ENCODE results near the gene TRPM4. TPM values are rescaled to one million over a fixed set of nuclear protein-coding genes. Genes with fewer than 3 reads are reported as not detected.
"Not testable (repeated sequence)": the region's sequence is repeated elsewhere in the genome, so short reads cannot be mapped to it uniquely, and the experiment has no call there.

Gene TRPM4
- total RNA-seq, 2 donors from 2014 or later, result 15.8 to 28.0 TPM

- intact Hi-C loops (cut with DNase I), result no loop called here
- no peaks in the 10 kb centered on the region for H3K9me3 ChIP-seq
- TF ChIP-seq CTCF (IDR thresholded peaks at IDR 0.05) (no peak), POLR2A (IDR thresholded peaks at IDR 0.05) (no peak)
- ATAC-seq (no peak), DNase-seq (no peak)
- H3K27me3 ChIP-seq, result no peaks in the 10 kb centered on the region
- H3K27ac ChIP-seq, result no peak overlapping the region
- no peak overlapping the region for H3K4me3 ChIP-seq
- no peaks in the 10 kb centered on the region for H3K4me1 ChIP-seq
- peaks cover 0 to 2% of the 10 kb centered on the region in 2 donors for H3K36me3 ChIP-seq (replicated peaks in 1 of 2; ENCODE audit: insufficient read depth in 1 of 2, low read depth in 2 of 2)
- 96 to 97% methylated on average over 2 of the region's 2 CpGs for WGBS, 2 donors
These were observed 15.6 kb downstream of the TRPM4 start for GRCh38 chr19:49173198-49173597.

- no peak for TF ChIP-seq CTCF (IDR thresholded peaks at IDR 0.05)
- TF ChIP-seq POLR2A (IDR thresholded peaks at IDR 0.05), result no peak
- Histone ChIP-seq H3K4me3 (no peak overlapping the region), H3K27ac (no peak overlapping the region), H3K27me3 (no peaks in the 10 kb centered on the region), H3K36me3 (replicated peaks in 1 of 2; ENCODE audit: insufficient read depth in 1 of 2, low read depth in 2 of 2) (no peaks in the 10 kb centered on the region), H3K4me1 (no peaks in the 10 kb centered on the region), H3K9me3 (no peaks in the 10 kb centered on the region)
- intact Hi-C loops (cut with DNase I), result no loop called here
- WGBS, 2 donors, result 78 to 80% methylated on average over 4 of the region's 4 CpGs
- ATAC-seq, result no peak
- DNase-seq, result no peak
These were observed 23.1 kb downstream of the TRPM4 start for GRCh38 chr19:49180659-49181058.

- H3K4me3 ChIP-seq; H3K27ac ChIP-seq; intact Hi-C loops (cut with DNase I); H3K9me3 ChIP-seq; ATAC-seq; H3K27me3 ChIP-seq; DNase-seq; H3K4me1 ChIP-seq; H3K36me3 ChIP-seq (replicated peaks in 1 of 2; ENCODE audit: insufficient read depth in 1 of 2, low read depth in 2 of 2): not testable (repeated sequence)
- WGBS, 2 donors, result 81 to 88% methylated on average over 18 to 20 of the region's 20 CpGs
These were observed 24.6 kb downstream of the TRPM4 start for GRCh38 chr19:49182010-49182847.

- TF ChIP-seq CTCF (IDR thresholded peaks at IDR 0.05) (no peak), POLR2A (IDR thresholded peaks at IDR 0.05) (no peak)
- intact Hi-C loops (cut with DNase I), result no loop called here
- no peaks in the 10 kb centered on the region for H3K9me3 ChIP-seq
- ATAC-seq (no peak), DNase-seq (no peak)
- no peak overlapping the region for H3K4me3 ChIP-seq
- H3K27ac ChIP-seq, result no peak overlapping the region
- H3K4me1 ChIP-seq, result no peaks in the 10 kb centered on the region
- no peaks in the 10 kb centered on the region for H3K36me3 ChIP-seq (replicated peaks in 1 of 2; ENCODE audit: insufficient read depth in 1 of 2, low read depth in 2 of 2)
- 73 to 96% methylated on average over 7 to 25 of the region's 26 CpGs for WGBS, 2 donors
- H3K27me3 ChIP-seq, result no peaks in the 10 kb centered on the region
These were observed 25.3 kb downstream of the TRPM4 start for GRCh38 chr19:49182848-49183375.

- no peaks in the 10 kb centered on the region for H3K4me1 ChIP-seq
- no peak for DNase-seq
- no peaks in the 10 kb centered on the region for H3K27me3 ChIP-seq
- no peak for ATAC-seq
- no peak overlapping the region for H3K4me3 ChIP-seq
- TF ChIP-seq POLR2A (IDR thresholded peaks at IDR 0.05) (no peak), CTCF (IDR thresholded peaks at IDR 0.05) (no peak)
- H3K27ac ChIP-seq, result no peak overlapping the region
- WGBS, 2 donors, result 80 to 86% methylated on average over 5 of the region's 5 CpGs
- H3K36me3 ChIP-seq (replicated peaks in 1 of 2; ENCODE audit: insufficient read depth in 1 of 2, low read depth in 2 of 2), result no peaks in the 10 kb centered on the region
- H3K9me3 ChIP-seq, result no peaks in the 10 kb centered on the region
- intact Hi-C loops (cut with DNase I), result no loop called here
These were observed 28.5 kb downstream of the TRPM4 start for GRCh38 chr19:49186108-49186507.

All from body of pancreas (tissue), 4 donors.